GM18499 (cell line): Measurements from ENCODE around the gene TSSK2.

ENCODE experiments used
- ATAC-seq: cut with Tn5 transposase; IDR thresholded peaks from one replicate; pipeline ENCODE4 v1.9.1; 2021; ENCODE audit warnings: moderate number of reproducible peaks; ENCODE audit not compliant: insufficient read depth, unreplicated experiment

TSSK2 gene

GRCh38 chr22:19105867-19106802, 25.0 kb upstream of the TSSK2 start:
- no peak for ATAC-seq

GRCh38 chr22:19106886-19107729, 24.0 kb upstream of the TSSK2 start:
- no peak for ATAC-seq

- ATAC-seq: no peak
Measured at GRCh38 chr22:19107730-19108074, 23.4 kb upstream of the TSSK2 start.

GRCh38 chr22:19108807-19109197, 22.3 kb upstream of the TSSK2 start:
- no peak for ATAC-seq

GRCh38 chr22:19109198-19110063, 21.7 kb upstream of the TSSK2 start:
- ATAC-seq: peak; percentile 53

GRCh38 chr22:19110064-19110458, 21.0 kb upstream of the TSSK2 start:
- ATAC-seq: no peak

- no peak for ATAC-seq
Measured at GRCh38 chr22:19110646-19111045, 20.5 kb upstream of the TSSK2 start.

GRCh38 chr22:19111140-19111539, 20.0 kb upstream of the TSSK2 start:
- no peak for ATAC-seq

- ATAC-seq: no peak
Measured at GRCh38 chr22:19111584-19111983, 19.5 kb upstream of the TSSK2 start.

GRCh38 chr22:19113429-19113828, 17.7 kb upstream of the TSSK2 start:
- ATAC-seq: no peak

- ATAC-seq: no peak
Measured at GRCh38 chr22:19114984-19115552, 16.0 kb upstream of the TSSK2 start.

- ATAC-seq: no peak
Measured at GRCh38 chr22:19115628-19116027, 15.5 kb upstream of the TSSK2 start.

- no peak for ATAC-seq
Measured at GRCh38 chr22:19117111-19117512, 14.0 kb upstream of the TSSK2 start.

- peak; percentile 42 for ATAC-seq
Measured at GRCh38 chr22:19118329-19118880, 12.7 kb upstream of the TSSK2 start.

GRCh38 chr22:19119949-19120348, 11.2 kb upstream of the TSSK2 start:
- no peak for ATAC-seq

GRCh38 chr22:19120829-19121630, 10.1 kb upstream of the TSSK2 start:
- no peak for ATAC-seq

- ATAC-seq: no peak
Measured at GRCh38 chr22:19121631-19122142, 9.4 kb upstream of the TSSK2 start.

- peak; percentile 36 for ATAC-seq
Measured at GRCh38 chr22:19122143-19122751, 8.9 kb upstream of the TSSK2 start, which contains the start of gene DGCR2. Gene DGCR2, minus strand, starts transcription at chr22:19122412. Its CDS starts 206 bp downstream, at chr22:19122206.
